DMS79 (cell line): ENCODE results near the gene PLEKHM3.
A peak's percentile ranks its signal among the peaks of the same experiment; 100 is the strongest.
"Not testable (repeated sequence)": the region's sequence is repeated elsewhere in the genome, so short reads cannot be mapped to it uniquely, and the experiment has no call there.

Experiments
- DNase-seq: peaks from one replicate; lab custom pipeline; 2025; lab: John Stamatoyannopoulos, UW

PLEKHM3 gene

GRCh38 chr2:207925601-207926000, 99.7 kb downstream of the PLEKHM3 start:
- DNase-seq: no peak

DNA sequence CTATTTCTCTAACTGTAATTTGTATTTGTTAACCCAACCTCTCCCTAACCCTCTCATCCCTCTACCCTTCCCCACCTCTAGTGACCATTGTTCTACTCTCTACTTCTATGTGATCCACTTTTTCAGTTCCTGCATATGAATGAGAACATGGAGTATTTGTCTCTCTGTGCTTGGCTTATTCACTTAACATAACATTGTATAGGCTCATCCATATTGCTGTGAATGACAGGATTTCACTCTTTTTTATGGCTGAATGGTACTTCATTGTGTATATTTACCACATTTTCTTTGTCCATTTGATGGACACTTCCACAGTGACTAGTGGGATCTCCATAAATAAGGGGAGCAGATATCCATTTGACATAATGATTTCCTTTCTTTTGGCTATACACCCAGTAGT, 103.7 kb downstream of the PLEKHM3 start:
- no peak for DNase-seq

GRCh38 chr2:207920721-207921120, 104.6 kb downstream of the PLEKHM3 start:
- peak; percentile 45 for DNase-seq

DNA sequence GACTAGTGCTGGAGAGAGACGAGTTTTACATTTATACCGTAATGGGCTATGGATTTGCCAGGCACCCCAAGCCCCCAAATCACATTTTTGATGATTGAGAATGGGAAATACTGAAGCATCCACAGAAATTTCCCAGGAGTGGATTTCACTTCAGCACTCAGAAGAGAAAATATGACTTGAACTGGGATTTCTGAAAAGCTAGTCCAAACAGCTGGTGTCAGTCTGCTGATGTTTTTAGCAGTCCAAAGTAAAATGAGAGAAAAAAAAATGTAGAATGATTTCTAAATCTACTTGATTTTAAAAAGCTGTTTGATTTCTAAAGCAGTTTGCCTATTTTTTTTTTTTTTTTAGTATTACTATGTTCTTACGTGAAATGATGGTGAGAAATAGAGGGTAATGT, 105.0 kb downstream of the PLEKHM3 start:
- no peak for DNase-seq

DNA sequence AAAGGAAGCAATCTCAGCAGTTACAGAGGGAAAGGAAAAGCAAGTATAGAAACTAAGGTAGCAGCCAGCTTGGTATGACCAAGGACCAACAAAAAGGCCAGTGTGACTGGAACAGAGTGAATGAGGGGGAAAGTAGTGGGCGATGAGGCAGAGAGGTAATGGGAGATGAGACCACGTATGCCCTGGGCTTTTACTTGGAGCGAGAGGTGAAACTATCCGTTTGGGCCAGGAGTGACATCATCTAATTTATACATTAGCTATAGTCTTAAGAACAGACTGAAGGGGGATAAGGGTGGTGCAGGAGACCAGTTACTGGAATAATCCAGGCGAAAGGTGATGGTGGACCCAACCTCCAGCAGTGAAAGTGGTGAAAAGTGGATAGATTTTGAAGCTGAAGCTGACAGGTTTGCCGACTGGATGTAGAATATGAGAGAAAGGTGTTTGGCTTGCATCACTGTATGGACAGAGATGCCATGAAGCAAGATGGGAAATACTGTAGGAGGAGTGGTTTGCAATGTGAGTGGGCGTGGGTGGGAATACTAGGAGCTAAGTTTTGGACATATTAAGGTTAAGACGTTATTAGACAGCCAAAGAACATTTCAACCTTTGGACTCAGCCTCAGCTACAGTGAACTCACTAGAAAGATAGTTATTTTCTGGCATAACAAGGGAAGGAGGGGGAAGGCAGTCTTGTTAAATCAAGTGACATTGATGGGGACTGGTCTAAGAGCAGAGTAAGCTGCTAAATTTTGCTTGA, 106.0 kb downstream of the PLEKHM3 start:
- DNase-seq: no peak

- DNase-seq: no peak
Measured at GRCh38 chr2:207914716-207915115, 110.6 kb downstream of the PLEKHM3 start.

DNA sequence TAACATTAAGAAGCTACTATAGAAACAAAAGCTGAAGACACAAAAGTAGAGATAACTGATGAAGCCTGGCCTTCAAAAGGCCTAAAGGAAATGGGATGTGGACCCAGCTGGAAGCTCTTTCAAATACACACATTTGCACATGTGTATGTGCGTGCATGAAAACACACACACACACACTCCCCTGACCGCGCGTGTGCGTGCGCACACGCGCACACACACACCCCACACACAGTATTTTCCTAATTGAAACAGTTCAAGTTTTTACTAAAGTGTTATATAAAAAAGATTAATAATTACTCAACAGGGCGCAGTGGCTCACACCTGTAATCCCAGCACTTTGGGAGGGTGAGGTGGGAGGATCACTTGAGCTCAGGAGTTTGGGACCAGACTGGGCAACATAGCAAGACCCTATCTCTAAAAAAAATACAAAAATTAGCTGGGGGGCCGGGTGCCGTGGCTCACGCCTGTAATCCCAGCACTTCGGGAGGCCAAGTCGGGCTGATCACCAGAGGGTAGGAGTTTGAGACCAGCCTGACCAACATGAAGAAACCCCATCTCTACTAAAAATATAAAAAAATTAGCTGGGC, 111.5 kb downstream of the PLEKHM3 start:
- no peak for DNase-seq

- DNase-seq: no peak
Measured at GRCh38 chr2:207911856-207912255, 113.5 kb downstream of the PLEKHM3 start.

DNA sequence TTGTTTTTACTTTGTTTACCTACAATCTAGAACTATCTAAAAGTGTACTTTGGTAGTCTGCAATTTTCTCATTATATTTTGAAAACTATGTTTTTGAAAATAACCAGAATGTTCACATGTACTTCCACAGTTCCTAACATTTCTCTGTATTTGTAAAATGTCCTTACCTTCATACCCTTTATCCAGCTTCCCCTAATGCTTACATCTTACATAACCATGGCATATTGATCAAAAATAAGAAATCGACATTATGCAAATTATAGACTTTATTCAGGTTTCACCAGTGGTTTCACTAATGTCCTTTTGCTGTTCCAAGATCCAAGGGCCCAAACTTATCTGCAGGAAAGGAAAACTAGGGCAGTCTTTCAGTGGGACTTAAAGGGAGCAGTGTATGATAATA, 114.1 kb downstream of the PLEKHM3 start:
- DNase-seq: no peak

GRCh38 chr2:207906495-207906894, 118.8 kb downstream of the PLEKHM3 start:
- not testable (repeated sequence) for DNase-seq

DNA sequence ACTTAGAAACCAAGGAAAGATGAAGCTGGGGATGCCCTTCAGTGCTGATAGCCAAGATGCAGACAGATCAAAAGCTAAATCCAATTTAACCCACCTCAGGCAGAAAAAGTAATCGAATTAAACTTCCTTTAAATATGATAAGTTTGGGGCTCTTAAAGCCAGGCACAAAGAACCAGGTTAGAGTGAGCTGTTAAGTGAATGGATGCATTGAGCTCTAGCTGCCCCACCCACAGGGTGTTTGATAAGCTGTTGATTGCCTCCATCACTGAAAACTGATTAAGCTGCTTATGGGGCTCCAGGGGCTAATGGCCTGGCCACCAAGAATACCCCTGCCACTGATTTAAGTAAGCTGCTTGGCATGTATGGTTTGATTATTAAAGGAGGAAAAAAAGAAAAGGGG, 119.8 kb downstream of the PLEKHM3 start:
- no peak for DNase-seq

DNA sequence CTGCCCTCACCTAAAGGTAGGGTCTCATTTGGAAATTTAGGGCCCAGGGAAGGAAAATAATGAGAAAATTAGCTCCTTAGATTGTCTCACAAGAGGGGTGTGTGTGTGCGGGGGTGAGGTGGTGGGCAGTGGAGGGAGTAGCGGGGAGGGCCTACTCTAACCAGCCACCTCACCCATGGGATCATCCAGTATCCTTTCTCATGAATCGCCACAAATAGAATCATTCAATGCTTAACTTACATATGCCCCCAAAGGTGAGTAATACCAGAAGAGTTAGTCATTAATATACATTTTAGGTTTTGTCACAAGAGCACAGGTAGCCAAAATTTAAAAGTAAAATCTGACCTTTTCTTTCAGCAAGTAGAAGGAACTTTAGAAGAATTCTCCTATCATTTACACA, 122.1 kb downstream of the PLEKHM3 start:
- no peak for DNase-seq

GRCh38 chr2:207902821-207903220, 122.5 kb downstream of the PLEKHM3 start:
- DNase-seq: no peak

GRCh38 chr2:207901829-207902228, 123.5 kb downstream of the PLEKHM3 start:
- no peak for DNase-seq

GRCh38 chr2:207901401-207901800, 123.9 kb downstream of the PLEKHM3 start:
- DNase-seq: peak; percentile 47

GRCh38 chr2:207898354-207898695, 127.0 kb downstream of the PLEKHM3 start:
- no peak for DNase-seq

- no peak for DNase-seq
Measured at GRCh38 chr2:207897541-207898353, 127.6 kb downstream of the PLEKHM3 start.

- no peak for DNase-seq
Measured at GRCh38 chr2:207896525-207897285, 128.6 kb downstream of the PLEKHM3 start.

DNA sequence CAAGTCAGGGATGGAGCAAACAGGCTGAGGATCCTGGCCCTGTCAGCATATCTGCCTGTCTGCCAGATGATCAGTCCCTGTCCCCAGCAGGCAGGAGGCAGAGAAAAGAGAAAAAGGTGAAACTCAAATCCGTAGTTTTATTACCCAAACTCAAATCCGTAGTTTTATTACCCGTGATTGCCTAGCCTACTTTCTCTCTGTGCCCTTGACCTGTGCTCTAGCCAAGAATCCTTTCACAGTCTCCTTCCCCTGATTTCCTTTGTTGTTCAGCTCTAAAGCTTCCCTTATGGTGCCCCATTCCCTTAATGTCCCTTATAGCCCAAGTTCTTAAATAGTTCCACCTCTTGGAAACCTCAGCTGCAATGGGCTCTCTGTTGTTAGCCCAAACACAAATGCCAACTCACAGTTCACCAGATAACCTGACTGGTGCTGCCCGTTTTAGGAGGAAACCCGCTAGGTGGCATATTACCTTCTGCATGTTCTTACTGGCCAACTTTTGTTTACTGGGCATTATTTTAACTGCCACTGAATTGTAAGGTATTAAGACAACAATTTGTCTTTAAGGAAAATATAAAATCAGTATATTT, 130.0 kb downstream of the PLEKHM3 start:
- no peak for DNase-seq

DNA sequence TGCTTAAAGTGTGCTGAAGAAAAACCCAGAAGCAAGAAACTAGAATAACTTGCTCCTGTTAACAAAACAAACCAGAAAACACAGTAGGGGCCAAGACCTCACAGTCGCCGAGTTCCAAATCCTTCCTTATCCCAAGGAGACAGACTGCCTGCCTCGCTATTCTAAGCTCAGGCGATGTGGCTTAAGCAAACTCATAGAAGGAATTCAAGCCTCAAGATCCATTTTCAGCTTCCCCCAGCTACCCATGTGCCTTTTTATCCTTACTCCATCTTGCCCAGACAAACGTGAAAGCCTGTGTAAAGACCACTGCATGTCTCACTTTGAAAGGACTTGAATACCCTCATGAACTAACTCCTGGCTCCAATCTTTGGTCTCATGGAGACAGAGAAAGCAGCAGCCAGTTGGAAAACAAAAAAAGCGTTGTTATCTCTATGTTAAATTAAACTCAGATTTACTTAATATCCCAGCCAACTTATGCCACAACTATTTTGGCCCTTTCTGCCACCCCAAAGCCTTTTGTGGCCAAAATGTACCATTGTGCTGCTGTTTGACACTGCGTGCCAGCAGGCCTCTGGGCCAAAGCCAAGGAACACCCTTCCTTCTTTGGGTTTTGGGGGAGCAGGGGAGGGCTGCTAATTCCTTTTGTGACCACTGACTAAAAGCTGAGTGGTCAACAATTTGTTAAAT, 132.5 kb downstream of the PLEKHM3 start:
- no peak for DNase-seq

DNA sequence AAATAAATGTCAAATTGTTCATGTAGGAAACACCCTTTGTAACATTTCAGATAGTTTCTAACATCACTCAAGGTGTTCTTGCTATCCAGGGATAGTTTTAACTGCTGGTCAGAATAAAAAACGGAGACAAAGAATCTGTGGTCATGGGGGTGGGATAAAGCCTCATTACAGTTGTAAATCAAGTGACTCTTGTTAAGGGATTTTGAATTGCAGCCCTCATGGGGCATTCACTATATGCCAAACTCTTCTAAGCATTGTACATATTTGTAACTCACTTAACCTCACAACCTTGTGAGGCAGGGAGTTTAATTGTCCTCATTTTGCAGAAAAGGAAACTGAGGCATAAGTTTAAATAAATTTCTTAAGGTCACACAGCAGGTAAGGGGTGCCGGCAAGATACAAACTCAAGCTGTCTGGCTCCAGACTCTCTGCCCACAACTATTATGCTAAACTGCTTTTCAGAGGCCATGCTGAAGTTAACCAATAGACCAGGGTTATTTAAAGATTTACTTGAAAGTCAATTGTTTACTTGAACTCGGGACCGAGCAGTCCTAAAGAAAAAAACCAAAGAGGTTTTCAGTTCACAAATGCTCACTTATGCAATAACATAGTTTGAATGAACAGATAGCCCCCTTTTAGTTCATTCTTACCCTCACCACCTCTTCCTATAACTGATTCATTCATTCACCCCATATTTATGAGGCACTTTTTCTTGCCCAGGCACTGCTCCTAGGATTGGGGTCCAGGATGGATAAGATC, 134.1 kb downstream of the PLEKHM3 start:
- no peak for DNase-seq
